Neural cell (in vitro differentiated cells): ENCODE measurements around the gene CPZ.

Experiments used
- EP300 ChIP-seq: fragments of 450-650 bp; conservative IDR thresholded peaks from 2 replicates; pipeline ENCODE4 v1.6.1; 2014; ENCODE audit warnings: antibody characterized with exemption, mild to moderate bottlenecking, moderate library complexity; ENCODE audit not compliant: poor library complexity, severe bottlenecking
- EZH2 ChIP-seq: fragments of 200-600, 300-800 bp; shearing (Covaris generic), sonication (generic); IDR thresholded peaks from 2 replicates; pipeline ENCODE4 v1.6.1; 2014; ENCODE audit warnings: antibody characterized with exemption, low read length, borderline replicate concordance, mild to moderate bottlenecking; ENCODE audit not compliant: insufficient read depth, poor library complexity, severe bottlenecking
- POLR2AphosphoS5 ChIP-seq: IDR thresholded peaks from 2 replicates; pipeline ENCODE4 v1.6.1; 2012
- TF ChIP-seq, protein P1 (sequence below): fragments of 450-650 bp; IDR thresholded peaks from 2 replicates; pipeline ENCODE4 v1.5.1; 2014; ENCODE audit warnings: antibody characterized with exemption, mild to moderate bottlenecking, moderate library complexity; ENCODE audit not compliant: poor library complexity, severe bottlenecking

- TF ChIP-seq, protein P1, sequence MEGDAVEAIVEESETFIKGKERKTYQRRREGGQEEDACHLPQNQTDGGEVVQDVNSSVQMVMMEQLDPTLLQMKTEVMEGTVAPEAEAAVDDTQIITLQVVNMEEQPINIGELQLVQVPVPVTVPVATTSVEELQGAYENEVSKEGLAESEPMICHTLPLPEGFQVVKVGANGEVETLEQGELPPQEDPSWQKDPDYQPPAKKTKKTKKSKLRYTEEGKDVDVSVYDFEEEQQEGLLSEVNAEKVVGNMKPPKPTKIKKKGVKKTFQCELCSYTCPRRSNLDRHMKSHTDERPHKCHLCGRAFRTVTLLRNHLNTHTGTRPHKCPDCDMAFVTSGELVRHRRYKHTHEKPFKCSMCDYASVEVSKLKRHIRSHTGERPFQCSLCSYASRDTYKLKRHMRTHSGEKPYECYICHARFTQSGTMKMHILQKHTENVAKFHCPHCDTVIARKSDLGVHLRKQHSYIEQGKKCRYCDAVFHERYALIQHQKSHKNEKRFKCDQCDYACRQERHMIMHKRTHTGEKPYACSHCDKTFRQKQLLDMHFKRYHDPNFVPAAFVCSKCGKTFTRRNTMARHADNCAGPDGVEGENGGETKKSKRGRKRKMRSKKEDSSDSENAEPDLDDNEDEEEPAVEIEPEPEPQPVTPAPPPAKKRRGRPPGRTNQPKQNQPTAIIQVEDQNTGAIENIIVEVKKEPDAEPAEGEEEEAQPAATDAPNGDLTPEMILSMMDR, result no peak
- TF ChIP-seq EP300, result no peak
- TF ChIP-seq EZH2, result no peak
- TF ChIP-seq POLR2AphosphoS5, result no peak
Measured at GRCh38 chr4:8637456-8637984, 45.0 kb downstream of the CPZ start.
